Measurements from ENCODE around the gene ATRX.
A peak's percentile ranks its signal among the peaks of the same experiment; 100 is the strongest.
"Not testable (repeated sequence)": the region's sequence is repeated elsewhere in the genome, so short reads cannot be mapped to it uniquely, and the experiment has no call there.

ATRX gene

GRCh38 chrX:77500164-77500563 lies 285.9 kb downstream of the ATRX start:
- DNase-seq (ENCODE audit: low read depth): not testable (repeated sequence)

- peak; percentile 20 for DNase-seq (ENCODE audit: low read depth)
These were observed 292.1 kb downstream of the ATRX start for GRCh38 chrX:77493677-77494553.

GRCh38 chrX:77484045-77484444 lies 302.0 kb downstream of the ATRX start:
- DNase-seq (ENCODE audit: low read depth): no peak

- DNase-seq (ENCODE audit: low read depth): no peak
These were observed 330.6 kb downstream of the ATRX start for GRCh38 chrX:77455437-77455836.
